GM10847 (cell line): ENCODE data around the gene OTULIN.

Experiments used
- POLR2A ChIP-seq: IDR thresholded peaks from 2 replicates; pipeline ENCODE4 v1.6.1; 2011; ENCODE audit not compliant: insufficient read length; ENCODE audit errors: extremely low read depth

The OTULIN gene

GRCh38 chr5:14737291-14737690 lies 72.8 kb downstream of the OTULIN start:
- TF ChIP-seq POLR2A: no peak

- no peak for TF ChIP-seq POLR2A
These were observed 73.5 kb downstream of the OTULIN start for GRCh38 chr5:14738050-14738449.

DNA sequence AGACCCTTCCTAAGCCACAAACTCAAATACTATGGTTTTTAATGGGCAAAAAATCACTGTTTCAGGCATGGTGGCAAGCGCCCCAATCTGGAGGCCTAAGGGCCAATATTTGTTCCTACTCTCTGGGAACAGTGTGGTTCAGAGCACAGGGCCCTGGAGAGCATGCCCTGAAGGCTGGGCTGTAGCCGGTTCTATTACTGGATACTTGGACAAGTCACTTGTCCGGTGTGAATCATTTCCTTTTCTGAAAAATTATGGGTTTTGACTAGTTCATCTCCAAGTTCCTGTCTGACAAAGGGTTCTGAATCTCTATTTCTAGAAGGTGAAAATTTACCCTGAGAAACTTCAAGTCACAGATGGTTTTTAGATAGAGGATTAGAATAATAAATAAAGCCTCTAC lies 75.0 kb downstream of the OTULIN start:
- no peak for TF ChIP-seq POLR2A

- no peak for TF ChIP-seq POLR2A
These were observed 75.5 kb downstream of the OTULIN start for GRCh38 chr5:14739981-14740380.

GRCh38 chr5:14741131-14741530 lies 76.6 kb downstream of the OTULIN start:
- no peak for TF ChIP-seq POLR2A

- no peak for TF ChIP-seq POLR2A
These were observed 77.4 kb downstream of the OTULIN start for GRCh38 chr5:14741801-14742440.

DNA sequence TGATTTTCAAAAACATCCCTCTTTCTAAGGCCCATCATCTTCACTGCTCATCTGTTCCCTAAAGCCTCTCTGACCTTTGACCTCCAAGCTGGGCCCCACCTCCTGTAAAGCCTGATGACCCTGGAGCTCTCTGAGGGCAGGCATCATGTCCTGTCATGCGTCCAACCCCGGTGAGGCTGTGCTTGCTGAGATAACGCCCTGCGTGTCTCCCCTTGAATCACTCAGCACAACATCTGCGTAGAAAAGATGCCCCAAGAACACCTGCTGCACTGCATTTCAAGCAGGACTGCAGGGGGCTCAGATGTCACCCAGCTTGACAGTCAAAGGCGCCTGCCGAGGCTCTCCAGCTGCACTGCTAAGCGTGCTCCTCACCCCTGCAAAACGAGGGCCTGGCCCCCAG lies 78.0 kb downstream of the OTULIN start:
- no peak for TF ChIP-seq POLR2A

- no peak for TF ChIP-seq POLR2A
These were observed 79.2 kb downstream of the OTULIN start for GRCh38 chr5:14743601-14744295.

DNA sequence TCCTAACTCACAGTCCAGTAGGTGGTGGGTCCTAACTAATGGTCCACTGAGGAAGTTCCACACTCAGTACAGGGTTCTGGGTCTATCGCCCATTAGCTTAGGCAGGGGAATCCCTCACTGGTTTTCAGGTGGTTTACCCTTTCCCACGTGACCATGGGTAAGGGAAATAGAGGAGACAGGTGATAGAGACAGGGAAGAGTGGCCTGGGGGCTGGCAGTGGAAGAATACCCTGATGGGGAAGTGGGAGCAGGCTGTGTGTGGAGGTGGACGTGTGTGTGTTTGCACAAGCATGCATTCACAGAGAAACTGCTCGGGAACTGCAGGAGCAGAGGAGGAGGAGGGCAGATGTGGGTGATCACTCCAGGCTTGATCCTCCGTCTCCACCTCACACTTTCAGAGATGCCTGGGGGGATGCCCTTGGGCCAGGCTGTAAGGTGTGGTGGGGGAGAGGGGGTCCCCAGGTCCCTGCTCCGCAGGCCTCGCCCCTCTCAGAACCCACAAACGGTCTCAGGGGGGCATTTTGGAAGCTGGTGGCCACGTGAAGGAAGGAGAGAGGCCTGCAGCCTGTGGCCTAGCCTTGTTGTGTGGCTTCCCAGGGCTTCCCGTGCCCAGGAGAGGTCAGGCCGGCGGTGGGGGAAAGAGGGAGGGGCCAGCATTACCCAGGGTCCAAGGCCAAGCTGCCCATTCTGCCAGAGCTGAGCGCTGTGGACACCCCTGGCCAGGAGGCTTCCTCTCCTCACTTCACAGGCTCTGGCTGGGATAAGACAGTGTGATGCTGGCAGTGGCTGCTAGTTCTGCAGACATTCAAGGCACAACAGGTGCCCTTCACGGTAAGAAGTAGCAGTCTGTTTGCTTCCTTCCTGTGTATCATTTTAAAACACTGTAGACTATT lies 80.0 kb downstream of the OTULIN start:
- no peak for TF ChIP-seq POLR2A

DNA sequence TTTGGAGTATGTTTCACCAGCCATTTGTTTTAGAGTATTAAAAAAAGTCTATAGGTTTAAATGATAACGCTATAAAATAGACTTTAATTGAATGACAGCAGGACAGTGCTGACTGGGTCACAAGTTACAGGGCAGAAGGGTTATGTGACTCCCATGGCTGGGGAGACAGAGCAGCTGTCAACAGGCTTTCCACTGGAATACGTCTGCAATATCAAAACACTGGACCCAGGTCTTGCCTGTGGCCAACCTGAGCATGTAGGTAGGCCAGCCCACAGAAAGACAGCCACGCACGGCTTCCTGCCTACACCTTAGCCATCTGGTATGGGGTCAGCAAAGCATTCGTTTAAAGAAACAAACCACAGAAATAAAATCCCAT lies 80.7 kb downstream of the OTULIN start:
- TF ChIP-seq POLR2A: no peak

- TF ChIP-seq POLR2A: no peak
These were observed 81.2 kb downstream of the OTULIN start for GRCh38 chr5:14745753-14746152.

GRCh38 chr5:14748180-14748900 lies 83.8 kb downstream of the OTULIN start:
- no peak for TF ChIP-seq POLR2A
